ENCODE measurements around the gene OTUD1. TPM values are rescaled to one million over a fixed set of nuclear protein-coding genes. Genes with fewer than 3 reads are reported as not detected.

OTUD1 gene
- total RNA-seq, 1 experiment from 2014 or later: 3.8 TPM

GRCh38 chr10:23469596-23470237 lies 30.8 kb downstream of the OTUD1 start:
- Histone ChIP-seq H3T11ph (ENCODE audit: low read length) (no peak overlapping the region), H4K5ac (ENCODE audit: insufficient read length, low read depth, low read length) (no peak overlapping the region), H3K9ac (ENCODE audit: extremely low read depth, insufficient read length, low read length) (no peak overlapping the region), H3K56ac (ENCODE audit: insufficient read length, low read depth, low read length) (no peak overlapping the region), H2BK5ac (ENCODE audit: insufficient read length, low read length) (no peak overlapping the region), H3K23ac (ENCODE audit: insufficient read length, low read depth, low read length) (no peak overlapping the region), H2BK120ac (ENCODE audit: low read depth, low read length, poor library complexity, severe bottlenecking) (no peak overlapping the region), H4K8ac (replicated peaks; ENCODE audit: insufficient read length, low read depth, low read length) (no peak overlapping the region), H3K4ac (ENCODE audit: low read depth, low read length) (no peak overlapping the region), H2AFZ (ENCODE audit: low read length) (no peak overlapping the region), H3K23me2 (ENCODE audit: insufficient read length, low read depth, low read length, poor library complexity, severe bottlenecking) (no peaks in the 10 kb centered on the region), H2AK5ac (ENCODE audit: insufficient read length, low read length) (no peak overlapping the region), H3K4me2 (ENCODE audit: insufficient read depth, insufficient read length, low read length) (no peak overlapping the region), H4K20me1 (ENCODE audit: control insufficient read depth, insufficient read depth, insufficient read length) (no peaks in the 10 kb centered on the region), H3K18ac (ENCODE audit: insufficient read length, low read depth, low read length) (no peak overlapping the region), H3K79me2 (ENCODE audit: insufficient read depth, low read length) (no peaks in the 10 kb centered on the region), H2BK20ac (ENCODE audit: low read depth, low read length, poor library complexity, severe bottlenecking) (no peak overlapping the region), H3K27me3 (ENCODE audit: insufficient read depth, low read length) (no peaks in the 10 kb centered on the region), H3K14ac (ENCODE audit: insufficient read depth, low read length) (no peak overlapping the region), H4K91ac (ENCODE audit: insufficient read length, low read depth, low read length) (no peak overlapping the region), H2BK12ac (ENCODE audit: insufficient read length, low read depth, low read length) (no peak overlapping the region), H3K4me1 (ENCODE audit: insufficient read depth, low read length) (no peaks in the 10 kb centered on the region), H3K79me1 (ENCODE audit: insufficient read depth, low read depth, low read length, poor library complexity, severe bottlenecking) (no peaks in the 10 kb centered on the region), H2BK15ac (ENCODE audit: low read depth, low read length) (no peak overlapping the region), H3K9me3 (ENCODE audit: control insufficient read depth, low read depth, low read length) (no peaks in the 10 kb centered on the region), H3K27ac (ENCODE audit: insufficient read length, low read depth, low read length) (no peak overlapping the region)
- no peak for DNase-seq
- no peaks in the 10 kb centered on the region; the same call in 1 of the 2 replicates for H3K27me3 Mint-ChIP-seq (ENCODE audit: low read depth)
- no peaks in the 10 kb centered on the region for H3K36me3 Mint-ChIP-seq (ENCODE audit: insufficient read depth in 1 of 3, low read depth in 3 of 3)
- no peak overlapping the region for H3K4me3 Mint-ChIP-seq
- peak overlapping the region in 1 of 3 experiments; percentile 19; a peak in 1 of 7 replicates for H3K27ac Mint-ChIP-seq
- TF ChIP-seq CTCF (conservative IDR thresholded peaks at IDR 0.05): no peak
- no peaks in the 10 kb centered on the region for H3K9me3 Mint-ChIP-seq
- H3K4me1 Mint-ChIP-seq: peaks cover 23 to 26% of the 10 kb centered on the region in 2 experiments
- no CpG with 5 or more reads among the region's 1 CpG for WGBS (ENCODE audit: extremely low coverage, insufficient read length, low lambda C conversion rate)
